Measurements from ENCODE around the gene MOCOS.

MOCOS gene

DNA sequence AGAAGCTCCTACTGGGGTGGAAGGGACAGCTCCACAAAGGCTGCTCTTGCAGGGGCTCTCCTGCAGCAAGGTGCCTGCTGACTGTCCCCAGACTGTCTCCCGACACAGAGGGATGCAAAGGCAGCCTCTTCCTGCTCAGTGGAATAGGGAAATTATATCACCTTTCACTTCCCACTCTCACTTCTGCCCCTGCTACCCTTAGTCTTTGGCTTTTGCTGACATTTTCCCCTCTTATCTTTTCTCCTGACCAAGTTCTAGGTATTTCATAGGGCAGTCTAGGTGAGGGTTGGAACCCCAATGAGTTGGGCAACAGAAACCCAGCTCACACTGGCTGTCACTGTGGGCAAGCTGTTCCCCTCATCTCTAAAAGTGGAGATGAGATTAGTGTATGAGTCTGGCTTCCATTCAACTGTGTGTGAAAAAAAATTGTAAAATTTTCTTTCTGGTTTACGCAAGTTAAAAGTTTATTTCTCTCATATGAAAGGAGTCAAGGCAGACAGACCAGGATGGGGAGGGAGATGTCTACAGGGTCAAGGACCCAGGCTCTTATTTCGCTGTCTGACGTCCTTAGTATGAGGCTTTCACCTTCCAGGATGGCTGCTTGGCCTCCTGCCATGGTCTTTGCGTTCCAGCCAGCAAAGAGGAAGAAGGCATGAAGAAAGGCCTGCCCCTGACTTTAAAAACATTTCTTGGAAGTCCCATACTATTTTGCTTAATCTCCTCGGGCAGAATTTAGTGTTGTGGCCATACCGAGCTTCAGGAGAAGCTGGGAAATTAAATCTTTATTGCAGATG, 7.5 kb upstream of the MOCOS start:
- peak; percentile 90 for DNase-seq (ENCODE audit: low read depth)

DNA sequence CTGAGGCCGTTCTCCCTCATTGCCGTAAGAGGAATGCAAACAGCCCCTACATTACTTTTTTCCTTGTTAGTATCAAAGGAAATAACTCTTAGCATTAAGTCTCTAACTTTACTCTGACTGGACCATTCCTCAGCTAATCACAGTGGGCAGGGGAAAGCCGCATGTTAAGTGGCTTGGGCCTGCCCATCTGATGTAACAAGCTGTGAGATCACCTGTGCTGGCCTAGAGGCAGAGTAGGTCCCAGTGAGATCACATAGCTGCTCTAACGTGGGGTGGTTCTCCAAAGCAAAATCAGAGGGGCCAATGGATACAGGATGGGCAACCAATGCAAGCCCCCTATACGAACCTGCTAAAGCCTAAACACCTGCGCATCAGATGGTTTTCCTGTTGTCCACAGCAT, 5.9 kb upstream of the MOCOS start:
- DNase-seq (ENCODE audit: low read depth) = no peak

DNA sequence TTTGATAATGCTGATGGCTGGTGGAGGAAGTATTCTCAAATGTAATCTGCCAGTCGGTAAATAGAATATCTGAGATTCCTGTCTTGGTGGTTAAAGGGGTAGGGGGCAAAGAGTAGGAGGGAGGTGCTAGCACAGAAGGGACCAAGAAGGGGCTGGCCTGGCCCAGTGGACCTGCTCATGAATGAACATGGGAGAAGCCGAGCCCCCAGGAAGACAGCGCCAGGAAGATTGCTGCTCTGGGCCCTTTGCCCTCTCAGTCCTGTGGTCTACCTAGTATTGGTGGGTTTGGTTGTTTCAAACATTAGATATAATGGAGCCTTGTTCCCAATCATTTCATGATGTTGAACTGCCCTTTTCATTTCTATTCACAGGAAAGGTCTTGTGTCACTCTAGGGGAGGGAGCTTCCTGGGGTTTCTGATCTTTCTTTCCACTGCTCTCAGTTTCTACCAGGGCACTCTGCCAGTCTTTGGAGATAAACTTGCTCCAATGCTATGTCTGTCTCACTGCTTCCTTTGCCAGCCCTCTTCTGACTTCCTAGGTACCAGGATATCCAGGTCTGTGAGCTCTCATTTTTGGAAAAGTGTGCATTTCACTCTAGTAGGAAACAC, 5.3 kb upstream of the MOCOS start:
- DNase-seq (ENCODE audit: low read depth) = no peak

DNA sequence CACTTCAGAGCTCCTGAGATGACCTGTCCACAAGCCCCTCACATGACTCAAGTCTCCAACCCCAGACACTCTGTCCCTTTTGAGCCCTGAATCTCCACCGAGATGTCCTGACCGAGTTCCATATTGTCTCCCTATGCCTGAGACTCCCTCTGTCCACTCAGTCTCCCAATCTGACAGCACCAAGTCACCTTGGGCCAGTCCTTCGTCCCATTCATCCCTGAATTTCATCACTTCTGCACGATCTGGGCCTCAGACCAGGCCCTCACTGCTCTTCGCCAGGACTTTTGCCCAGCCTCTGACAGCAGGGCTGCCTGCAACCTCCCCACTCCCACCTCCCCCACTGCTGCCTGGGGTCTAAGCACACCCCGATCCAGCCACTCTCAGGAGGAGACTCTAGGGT, 4.3 kb upstream of the MOCOS start:
- no peak for DNase-seq (ENCODE audit: low read depth)

DNA sequence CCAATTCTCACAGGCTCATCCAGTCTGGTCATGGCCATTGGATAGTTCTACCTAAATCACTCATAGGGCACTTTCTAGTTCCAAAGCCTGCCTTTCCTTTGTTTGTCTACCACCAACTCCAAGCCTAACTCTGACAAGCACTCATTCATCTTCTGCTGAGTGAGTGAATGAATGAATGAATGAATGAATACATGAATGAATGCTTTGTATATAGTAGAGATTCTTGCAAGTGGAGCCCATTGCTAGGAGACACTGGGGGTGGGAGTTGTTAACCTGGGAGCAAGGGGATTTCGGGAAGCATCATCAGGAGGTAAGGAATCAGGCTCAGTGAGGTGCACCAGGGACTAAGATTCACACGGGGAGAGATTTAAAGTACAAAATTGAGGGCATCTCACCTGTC, 3.3 kb upstream of the MOCOS start:
- no peak for DNase-seq (ENCODE audit: low read depth)

DNA sequence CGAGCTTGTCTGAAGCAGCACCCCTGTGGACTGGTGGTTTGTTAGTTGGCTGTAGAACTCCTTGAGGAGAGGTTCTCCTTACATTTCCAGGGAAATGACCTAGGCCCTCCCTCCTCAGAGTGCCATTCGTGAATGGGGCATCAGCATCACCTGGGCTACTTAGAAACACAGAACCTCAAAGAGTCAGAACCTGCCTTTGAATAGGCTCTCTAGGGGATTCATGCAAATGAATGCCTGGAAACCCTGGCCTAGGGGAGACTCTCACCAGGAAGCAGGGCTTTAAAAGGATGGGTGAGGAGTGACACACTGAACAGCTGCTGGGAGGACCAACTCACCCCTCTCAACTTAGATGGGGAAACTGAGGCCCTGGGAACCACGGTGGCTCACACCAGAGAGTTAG, 2.1 kb upstream of the MOCOS start:
- no peak for DNase-seq (ENCODE audit: low read depth)

DNA sequence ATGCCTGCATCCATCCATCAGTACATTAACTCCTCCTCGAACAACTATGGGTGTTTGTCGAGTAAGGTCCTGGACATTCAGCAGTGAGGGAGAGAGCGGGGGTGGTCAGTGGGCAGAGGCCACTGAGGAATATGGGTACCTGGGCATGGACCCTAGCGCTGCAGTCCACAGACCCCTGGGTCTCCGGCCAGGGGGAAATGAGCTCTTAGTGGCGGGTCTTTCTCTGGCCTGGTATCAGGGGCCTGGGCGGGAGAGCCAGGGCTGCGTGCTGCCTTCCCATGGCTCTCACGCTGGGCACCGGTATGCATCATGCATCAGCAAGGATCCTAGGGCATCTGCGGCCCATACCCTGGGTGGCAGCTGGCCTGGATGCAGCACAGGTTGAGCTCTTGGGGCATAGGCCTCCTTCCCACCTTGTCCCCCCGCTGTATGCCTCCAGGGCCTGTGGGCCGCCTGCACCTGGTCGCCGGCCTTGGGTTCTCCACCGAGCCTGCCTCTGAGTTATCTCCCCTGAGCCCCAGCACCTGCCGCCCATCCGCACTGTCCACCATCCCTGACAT, 1.3 kb upstream of the MOCOS start:
- DNase-seq (ENCODE audit: low read depth) = no peak

DNA sequence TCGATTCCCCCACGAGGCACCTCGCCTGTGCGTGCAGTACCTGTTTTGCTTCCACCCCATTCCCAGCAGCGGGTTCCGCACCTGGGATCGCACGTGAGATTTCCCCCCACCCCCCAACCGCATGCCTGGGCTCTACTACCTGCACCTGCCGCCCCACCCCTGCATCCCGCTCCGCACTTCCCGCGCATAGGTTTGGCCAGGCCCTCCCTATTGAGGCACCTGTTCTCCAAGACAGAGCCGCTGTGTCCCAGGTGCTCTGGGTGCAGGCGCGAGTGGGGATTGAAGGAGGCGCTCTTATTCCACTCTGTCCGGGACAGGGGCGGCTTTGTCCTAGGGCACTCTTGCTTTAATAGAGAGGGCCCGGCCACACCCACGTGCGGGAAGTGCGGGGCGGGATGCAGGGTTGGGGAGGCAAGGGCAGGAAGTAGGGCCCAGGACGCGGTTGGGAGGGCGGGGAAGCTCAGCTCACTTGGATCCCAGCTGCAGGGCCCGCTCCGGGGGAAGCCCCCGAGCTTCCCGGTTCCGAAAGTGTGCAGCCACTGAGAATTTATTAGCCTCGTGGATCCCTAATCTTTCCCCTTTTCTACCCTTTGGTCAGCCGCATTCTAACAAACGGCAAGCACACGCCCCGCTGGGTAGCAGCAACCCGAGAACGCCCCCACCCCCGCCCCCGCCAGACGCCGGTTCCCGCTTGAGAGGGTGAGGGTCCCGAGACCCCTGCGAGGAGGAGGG, 670 bp upstream of the MOCOS start:
- DNase-seq (ENCODE audit: low read depth) = no peak

DNA sequence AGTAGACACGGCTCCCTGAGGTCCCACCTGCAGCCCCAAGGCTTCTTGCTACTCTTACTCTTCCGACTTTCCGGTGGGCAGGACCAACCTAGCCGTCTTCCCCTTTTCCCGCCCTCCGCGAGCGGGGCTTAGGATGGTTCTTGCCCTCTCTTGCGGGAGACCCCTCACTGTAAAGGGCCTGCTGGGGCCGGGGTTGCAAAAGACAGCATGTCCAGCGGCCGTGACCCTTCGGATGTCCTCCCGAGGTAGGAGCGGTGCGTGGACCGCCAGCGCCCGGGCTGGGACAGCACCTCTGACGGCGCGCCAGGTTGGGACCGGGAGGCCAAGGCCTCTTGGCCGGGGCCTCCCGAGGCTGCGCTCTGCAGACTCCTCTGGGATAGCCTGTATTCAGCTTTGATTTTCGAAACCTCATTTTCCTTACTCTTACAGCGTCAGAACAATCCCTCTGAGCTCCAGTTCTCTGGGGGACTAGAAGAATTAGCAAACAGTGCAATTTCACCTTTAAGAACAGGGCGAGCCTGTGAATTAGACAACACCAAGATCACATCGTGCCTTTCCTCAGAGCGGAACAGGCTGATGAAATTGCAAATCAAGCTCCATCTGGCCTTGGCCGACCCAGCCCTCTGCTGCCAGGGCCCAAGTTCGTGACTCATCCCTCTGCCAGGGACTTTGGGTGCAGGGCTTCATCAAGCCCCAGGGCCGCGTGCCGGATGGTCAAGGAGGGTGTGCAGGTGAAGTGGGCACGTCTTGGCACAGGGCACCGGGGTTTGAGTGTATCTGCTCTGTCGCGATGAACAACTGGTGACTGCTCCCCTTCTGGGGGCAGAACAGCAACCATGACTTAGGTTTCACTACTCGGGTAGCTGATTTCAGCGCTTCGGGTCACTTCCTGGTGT, 777 bp downstream of the MOCOS start:
- DNase-seq (ENCODE audit: low read depth) = peak; percentile 77

DNA sequence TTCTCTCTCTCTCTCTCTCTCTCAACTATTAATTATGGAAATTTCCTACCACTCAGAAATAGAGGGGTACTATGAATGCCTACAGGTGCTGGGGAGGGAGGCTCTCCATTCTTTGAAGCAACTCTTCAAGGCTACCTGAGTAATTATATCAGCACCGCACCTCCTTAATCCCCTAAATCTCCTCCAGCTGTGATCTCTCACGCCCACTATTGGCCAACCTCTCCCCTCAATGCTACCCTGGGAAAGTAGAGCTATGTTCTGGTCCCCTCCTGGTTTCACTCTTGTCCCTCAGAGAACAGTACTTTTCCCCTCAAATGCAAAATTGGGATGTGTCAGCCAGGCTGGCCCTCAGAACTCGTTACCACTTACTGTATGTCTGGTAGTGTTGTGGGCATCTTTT, 1.6 kb downstream of the MOCOS start:
- no peak for DNase-seq (ENCODE audit: low read depth)

DNA sequence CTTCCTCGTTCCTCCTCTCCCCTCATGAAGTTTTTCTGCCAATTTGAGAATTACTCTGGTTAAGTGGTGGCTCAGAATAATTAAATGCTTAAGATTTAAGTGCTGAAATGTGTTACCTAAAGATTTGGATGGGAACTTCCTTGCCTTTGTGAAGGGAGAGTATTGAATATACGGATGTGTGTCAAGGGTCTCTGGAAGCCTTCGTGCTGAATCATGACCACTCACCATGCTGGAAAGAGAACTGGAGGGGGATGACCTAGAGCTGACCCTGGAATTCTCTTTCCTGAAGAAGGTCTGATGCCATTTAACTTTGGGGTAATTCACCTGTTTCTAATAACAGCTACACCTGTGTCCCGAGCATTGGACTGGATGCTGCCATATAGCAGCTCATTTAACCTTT, 2.2 kb downstream of the MOCOS start:
- DNase-seq (ENCODE audit: low read depth) = no peak

DNA sequence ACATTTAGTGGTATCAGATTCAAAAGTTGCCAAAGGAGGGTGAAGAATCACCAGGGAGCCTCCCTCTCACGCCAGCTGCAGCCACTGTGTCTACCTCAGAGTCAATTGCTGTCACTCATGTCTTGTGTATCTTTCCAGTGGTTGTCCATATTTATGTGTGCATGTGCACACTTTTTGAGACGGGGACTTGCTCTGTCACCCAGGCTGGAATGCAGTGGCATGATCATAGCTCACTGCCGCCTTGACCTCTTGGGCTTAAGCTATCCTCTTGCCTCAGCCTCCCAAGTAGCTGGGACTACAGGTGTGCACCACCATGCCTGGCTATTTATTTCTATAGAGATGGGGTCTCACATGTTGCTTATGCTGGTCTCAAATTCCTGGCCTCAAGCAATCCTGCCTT, 4.0 kb downstream of the MOCOS start:
- DNase-seq (ENCODE audit: low read depth) = no peak

DNA sequence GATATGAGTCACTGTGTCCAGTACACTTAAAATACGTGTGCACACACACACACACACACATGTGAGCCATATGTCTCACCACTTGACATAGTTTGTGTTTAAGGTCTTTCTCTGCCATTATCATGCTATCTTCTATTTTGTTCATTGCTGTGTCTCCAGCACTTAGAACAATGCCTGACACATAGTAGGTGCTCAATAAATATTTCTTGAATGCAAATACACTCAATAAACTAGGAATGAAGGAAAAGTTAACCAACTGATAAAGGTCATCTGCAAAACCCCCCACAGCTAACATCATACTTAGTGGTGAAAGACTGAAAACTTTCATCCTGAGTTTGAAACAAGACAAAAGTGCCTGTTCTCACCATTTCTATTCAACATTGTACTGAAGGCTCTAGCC, 4.4 kb downstream of the MOCOS start:
- no peak for DNase-seq (ENCODE audit: low read depth)

DNA sequence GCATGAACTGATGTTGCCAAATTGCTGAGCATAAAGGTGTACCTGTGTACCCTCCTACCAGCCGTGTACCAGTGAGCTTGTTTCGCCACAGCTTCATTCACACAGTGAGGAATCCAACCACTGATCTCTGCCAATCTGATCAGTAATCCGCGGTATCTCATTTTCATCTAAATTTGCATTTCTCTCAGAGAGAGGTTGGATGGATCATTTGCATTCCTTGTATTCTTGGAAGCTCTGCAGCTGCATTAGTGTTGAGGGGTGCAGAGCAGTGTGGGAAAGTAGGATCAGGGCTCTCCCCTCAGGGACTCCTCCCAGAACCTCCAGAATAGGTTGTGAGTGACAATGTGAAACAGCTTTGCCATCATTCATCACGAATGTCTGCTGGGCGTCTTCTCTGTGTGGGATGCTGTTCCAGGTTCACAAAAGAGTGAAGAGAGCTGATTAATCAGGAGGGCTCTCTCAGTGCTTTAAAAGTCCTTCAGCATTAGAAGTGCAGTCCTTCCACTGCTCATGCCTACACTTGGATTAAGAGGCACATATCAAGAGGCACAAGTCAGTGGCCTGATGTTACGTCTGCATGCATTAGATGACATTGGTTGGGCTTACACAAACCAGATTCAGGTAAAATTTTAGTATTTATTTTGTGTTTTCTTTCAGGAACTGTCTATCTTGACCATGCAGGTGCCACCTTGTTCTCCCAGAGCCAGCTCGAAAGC, 7.5 kb downstream of the MOCOS start:
- DNase-seq (ENCODE audit: low read depth) = no peak

DNA sequence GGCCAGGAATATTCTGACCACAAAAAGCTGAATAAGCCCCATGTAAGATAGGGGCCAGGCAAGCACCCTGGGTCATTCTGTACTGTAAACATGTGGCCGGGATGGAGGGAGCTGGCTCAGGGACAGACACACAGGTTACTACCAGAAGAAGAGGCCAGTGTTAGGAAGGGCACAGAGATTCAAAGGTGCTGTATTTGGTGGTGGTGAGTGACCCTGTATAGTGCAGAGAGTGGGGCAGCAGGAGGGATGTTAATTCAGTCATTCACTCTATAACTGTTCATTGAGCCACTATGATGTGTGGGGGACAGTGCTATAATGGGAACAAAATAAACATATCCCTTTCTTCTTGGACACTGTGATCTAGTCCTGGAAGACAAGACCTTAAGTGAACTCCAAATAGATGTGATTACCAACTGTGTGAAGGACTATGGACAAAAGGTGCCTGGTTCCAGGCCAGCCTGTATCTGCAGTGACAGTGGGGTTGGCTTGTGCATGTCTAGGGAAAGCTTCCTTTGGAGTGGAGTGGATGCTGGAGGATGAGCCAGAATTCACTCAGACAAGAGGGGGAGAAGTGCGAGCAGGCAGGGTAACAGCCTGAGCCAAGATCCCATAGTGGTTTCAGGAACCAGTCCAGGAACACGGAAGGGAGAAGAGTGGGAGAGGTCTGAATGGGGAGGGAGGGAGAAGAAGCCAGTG, 8.3 kb downstream of the MOCOS start:
- peak; percentile 65 for DNase-seq (ENCODE audit: low read depth)

DNA sequence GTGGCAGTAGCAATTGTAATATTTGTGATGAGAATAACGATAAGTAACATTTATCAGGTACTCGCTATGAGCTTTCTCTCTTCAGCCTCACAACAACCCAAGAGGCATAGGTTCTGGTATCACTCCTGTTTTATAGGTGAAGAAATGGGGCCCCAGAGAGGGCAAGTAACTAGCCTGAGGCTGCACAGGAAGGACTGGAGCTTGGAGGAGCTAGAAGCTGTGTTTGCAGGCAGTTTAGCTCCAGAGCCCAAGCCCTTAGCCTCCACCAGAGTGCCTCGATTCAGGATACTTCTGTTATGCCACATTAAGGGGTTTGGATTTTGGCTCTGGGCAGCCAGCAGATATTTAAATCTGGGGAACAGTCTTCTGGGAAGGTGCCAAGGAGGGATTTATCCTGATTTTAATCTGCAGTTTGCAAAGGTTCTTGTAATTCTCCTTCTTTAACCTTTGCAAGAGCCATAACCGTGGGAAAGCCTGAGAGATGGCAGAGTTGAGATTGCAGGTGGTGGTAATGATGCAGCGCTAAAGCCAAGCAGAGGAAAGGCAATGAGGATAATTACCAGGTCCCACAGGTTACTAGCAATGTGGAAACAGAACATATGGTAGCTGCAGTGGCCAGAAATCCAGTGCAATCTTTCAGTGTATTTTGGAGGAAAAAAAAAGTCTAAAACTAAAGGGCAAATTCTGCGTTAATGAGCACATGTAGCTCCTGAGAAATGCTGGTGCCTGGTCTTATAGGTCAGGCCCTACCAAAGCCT, 9.1 kb downstream of the MOCOS start:
- DNase-seq (ENCODE audit: low read depth) = no peak

DNA sequence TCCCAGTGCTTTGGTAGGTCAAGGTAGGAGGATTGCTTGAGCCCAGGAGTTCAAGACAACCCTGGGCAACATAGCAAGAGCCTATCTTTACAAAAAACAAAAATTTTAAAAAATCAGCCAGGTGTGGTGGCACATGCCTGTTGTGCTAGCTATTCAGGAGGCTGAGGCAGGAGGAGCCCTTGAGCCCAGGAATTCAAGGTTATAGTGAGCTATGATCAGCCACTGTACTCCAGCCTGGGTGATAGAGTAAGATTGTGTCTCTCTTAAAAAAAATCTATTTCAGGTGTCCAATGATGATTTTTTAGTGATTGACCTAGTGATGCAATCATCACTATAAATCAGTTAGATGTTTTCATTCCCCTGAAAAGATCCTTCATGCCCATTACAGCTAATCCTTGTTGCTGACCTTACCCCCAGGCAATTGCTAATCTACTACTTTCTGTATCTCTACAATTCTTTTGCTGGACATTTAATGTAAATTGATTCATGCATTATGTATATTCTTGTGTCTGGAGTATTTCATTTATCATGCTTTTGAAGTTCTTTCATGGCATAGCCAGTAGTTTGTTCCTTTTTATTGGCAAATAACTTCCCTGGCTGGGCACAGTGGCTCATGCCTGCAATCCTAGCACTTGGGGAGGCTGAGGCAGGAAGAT, 10.3 kb downstream of the MOCOS start:
- DNase-seq (ENCODE audit: low read depth) = no peak

DNA sequence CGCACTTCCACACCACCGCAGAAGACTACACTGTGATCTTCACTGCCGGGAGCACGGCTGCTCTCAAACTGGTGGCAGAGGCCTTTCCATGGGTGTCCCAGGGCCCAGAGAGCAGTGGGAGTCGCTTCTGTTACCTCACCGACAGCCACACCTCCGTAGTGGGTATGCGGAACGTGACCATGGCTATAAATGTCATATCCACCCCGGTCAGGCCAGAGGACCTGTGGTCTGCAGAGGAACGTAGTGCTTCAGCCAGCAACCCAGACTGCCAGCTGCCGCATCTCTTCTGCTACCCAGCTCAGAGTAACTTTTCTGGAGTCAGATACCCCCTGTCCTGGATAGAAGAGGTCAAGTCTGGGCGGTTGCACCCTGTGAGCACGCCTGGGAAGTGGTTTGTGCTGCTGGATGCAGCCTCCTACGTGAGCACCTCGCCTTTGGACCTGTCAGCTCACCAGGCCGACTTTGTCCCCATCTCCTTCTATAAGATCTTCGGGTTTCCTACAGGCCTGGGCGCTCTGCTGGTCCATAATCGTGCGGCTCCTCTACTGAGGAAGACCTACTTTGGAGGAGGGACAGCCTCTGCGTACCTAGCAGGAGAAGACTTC, 12.5 kb downstream of the MOCOS start:
- DNase-seq (ENCODE audit: low read depth) = no peak

DNA sequence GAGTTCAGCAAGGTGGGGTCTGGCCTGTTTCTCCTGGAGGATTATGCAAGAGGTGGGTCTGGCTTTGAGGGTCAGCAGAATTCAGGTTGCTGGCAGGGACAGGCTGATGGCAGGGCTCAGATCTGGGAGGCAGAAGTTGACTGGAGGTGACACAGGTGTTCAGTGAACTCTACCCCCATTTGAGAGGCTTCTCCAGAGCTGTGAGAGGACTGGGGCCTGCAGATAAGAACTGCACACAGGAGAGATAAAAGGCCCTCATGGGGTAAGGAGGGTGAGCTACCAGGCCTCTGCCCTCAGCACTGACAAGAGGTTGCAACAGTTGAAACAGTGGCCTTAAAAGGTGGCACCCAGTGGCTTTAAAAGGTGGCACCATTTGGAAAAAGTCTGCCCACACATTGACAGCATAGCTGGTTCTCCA, 13.1 kb downstream of the MOCOS start:
- no peak for DNase-seq (ENCODE audit: low read depth)
